ENCODE results near the gene MEAK7.
A peak's percentile ranks its signal among the peaks of the same experiment; 100 is the strongest.
"Not testable (repeated sequence)": the region's sequence is repeated elsewhere in the genome, so short reads cannot be mapped to it uniquely, and the experiment has no call there.

MEAK7 gene

DNA sequence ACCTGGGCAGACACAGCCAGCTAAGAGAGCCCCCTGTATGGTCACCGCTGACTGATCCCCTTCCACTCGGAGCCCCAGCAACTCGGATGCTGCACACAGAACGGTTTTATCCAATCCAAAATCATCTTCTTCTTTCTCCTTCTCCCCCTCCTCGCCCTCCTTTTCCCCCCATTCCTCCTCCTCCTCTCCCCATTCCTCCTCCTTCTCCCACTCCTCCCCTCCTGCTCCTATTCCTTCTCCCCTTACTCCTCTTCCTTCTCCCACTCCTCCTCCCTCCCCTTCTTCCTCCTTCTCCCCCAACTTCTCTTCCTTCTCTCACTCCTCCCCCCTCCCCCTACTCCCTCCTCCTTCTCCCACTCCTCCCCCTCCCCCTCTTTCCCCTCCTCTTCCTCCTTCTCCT lies 30.4 kb upstream of the MEAK7 start:
- DNase-seq (ENCODE audit: extremely low read depth in 1 of 2, low read depth in 1 of 2), result no peak

DNA sequence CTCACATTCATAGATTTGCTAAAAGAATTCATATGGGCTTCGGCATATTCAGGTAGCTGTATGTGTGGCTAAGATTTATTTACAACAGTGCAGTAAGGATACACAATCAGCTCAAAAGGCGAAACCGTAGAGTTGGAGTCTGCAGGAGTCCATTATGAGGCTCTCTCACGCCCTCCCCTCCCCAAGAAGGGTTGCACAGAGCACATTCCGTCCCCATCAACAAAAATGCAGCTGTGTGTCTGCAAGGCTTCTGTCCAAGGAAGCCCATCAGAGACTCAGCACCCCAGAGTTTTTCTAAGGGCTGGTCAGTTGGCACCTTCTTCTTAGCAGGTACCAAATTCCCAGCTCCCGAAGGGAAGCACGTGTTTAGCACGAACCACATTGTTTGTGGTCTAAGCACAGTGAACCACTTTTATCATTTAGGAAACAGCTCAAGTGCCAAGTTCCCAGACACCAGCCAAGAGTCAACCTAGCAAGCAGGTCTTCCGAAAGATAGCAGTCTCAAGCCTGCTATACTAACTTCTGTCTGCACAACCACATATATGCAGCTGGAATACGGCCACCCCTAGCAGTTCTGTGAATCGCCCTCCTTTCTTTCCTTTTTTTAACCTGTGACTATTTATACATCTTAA lies 28.5 kb upstream of the MEAK7 start:
- DNase-seq (ENCODE audit: extremely low read depth in 1 of 2, low read depth in 1 of 2), result no peak

- DNase-seq (ENCODE audit: extremely low read depth in 1 of 2, low read depth in 1 of 2), result no peak
These were observed 27.8 kb upstream of the MEAK7 start for GRCh38 chr16:84532291-84532724.

GRCh38 chr16:84531671-84532111 lies 27.2 kb upstream of the MEAK7 start:
- DNase-seq (ENCODE audit: extremely low read depth in 1 of 2, low read depth in 1 of 2), result no peak

GRCh38 chr16:84530590-84530989 lies 26.1 kb upstream of the MEAK7 start:
- no peak for DNase-seq (ENCODE audit: extremely low read depth in 1 of 2, low read depth in 1 of 2)

- DNase-seq (ENCODE audit: extremely low read depth in 1 of 2, low read depth in 1 of 2), result no peak
These were observed 25.1 kb upstream of the MEAK7 start for GRCh38 chr16:84529607-84530006.

DNA sequence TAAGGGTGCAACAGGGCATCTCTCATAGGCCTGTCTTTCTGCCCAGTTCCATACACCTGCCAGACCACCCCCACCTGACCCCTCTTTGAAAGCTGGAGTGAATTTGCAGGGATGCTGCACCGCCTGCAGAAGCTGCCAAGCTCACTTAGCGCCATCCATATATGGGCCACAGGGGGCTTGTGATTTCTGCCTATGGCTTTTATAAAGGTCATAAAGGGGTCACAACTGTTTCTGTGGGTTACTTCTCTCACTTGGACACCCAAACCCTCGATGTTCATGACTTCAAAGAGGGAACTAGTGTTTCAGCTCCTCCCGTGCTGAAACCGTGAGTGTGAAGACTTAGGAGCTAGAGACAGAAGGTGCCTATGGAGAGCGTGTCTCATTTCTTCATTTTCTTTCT lies 23.9 kb upstream of the MEAK7 start:
- no peak for DNase-seq (ENCODE audit: extremely low read depth in 1 of 2, low read depth in 1 of 2)

- DNase-seq (ENCODE audit: extremely low read depth in 1 of 2, low read depth in 1 of 2), result no peak
These were observed 23.2 kb upstream of the MEAK7 start for GRCh38 chr16:84527532-84528269.

- DNase-seq (ENCODE audit: extremely low read depth in 1 of 2, low read depth in 1 of 2), result no peak
These were observed 22.5 kb upstream of the MEAK7 start for GRCh38 chr16:84526794-84527531.

GRCh38 chr16:84524941-84525581 lies 20.6 kb upstream of the MEAK7 start:
- not testable (repeated sequence) for DNase-seq (ENCODE audit: extremely low read depth in 1 of 2, low read depth in 1 of 2)

DNA sequence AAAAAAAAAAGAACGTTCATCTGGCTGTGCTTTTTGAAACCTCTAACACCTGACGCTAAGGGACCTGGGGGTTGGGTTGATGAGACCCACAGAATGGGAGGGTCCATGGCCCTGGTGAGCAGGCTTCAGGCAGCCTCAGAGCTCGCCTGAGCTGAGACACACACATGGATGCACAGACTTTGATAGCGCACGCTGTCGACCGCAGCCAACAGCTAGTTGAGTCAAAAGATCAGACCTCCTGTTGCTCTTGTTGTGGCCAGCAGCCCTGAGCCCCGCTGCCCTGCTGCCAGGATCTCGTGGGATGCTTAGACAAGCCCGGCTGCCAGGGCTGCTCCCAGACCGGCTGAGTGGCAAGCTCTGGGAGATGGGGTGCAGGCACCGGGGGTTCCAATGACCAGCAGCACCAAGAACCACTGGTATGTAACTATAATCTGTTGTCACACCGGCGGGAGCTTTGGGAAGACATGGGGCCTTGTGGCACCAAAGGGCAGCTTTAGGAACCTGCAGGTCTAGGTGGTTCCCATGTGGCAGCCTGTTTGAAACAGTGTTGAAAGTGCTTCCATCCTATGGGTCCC lies 20.0 kb upstream of the MEAK7 start:
- DNase-seq (ENCODE audit: extremely low read depth in 1 of 2, low read depth in 1 of 2), result no peak

DNA sequence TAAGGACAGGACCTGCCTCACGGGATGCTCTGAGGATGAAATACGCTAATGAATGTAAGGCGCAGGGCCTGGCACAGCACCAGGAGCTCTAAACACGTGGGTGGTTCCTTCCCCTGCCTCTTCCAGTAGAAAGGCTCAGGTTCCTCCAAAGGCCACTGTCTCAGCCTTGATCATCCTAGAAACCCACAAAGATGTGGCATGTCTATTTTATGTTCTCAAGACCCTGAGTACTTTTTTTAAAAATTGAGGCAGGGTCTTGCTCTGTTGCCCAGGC lies 17.0 kb upstream of the MEAK7 start:
- DNase-seq (ENCODE audit: extremely low read depth in 1 of 2, low read depth in 1 of 2), result no peak

GRCh38 chr16:84520725-84521496 lies 16.5 kb upstream of the MEAK7 start:
- no peak for DNase-seq (ENCODE audit: extremely low read depth in 1 of 2, low read depth in 1 of 2)

- DNase-seq (ENCODE audit: extremely low read depth in 1 of 2, low read depth in 1 of 2), result no peak
These were observed 15.4 kb upstream of the MEAK7 start for GRCh38 chr16:84519855-84520254.

GRCh38 chr16:84518804-84519341 lies 14.4 kb upstream of the MEAK7 start:
- DNase-seq (ENCODE audit: extremely low read depth in 1 of 2, low read depth in 1 of 2), result peak in 1 of 2 donors; percentile 38

DNA sequence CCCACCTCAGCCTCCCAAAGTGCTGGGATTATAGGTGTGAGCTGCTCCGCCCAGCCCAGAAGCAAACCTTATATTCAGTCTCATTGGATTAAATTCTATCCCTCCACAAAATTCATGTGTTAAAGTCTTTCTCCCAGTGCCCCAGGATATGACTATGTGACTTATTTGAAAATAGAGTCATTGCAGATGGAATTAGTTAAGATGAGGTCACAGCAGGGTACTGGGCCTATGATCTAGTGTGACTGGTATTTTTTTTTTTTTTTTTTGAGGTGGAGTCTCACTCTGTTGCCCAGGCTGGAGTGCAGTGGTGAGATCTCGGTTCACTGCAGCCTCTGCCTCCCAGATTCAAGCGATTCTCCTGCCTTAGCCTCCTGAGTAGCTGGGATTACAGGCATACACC lies 13.8 kb upstream of the MEAK7 start:
- DNase-seq (ENCODE audit: extremely low read depth in 1 of 2, low read depth in 1 of 2), result not testable (repeated sequence)

- DNase-seq (ENCODE audit: extremely low read depth in 1 of 2, low read depth in 1 of 2), result no peak
These were observed 12.9 kb upstream of the MEAK7 start for GRCh38 chr16:84517366-84517765.

GRCh38 chr16:84514874-84515835 lies 10.7 kb upstream of the MEAK7 start:
- DNase-seq (ENCODE audit: extremely low read depth in 1 of 2, low read depth in 1 of 2), result peak; percentile 62 to 74

DNA sequence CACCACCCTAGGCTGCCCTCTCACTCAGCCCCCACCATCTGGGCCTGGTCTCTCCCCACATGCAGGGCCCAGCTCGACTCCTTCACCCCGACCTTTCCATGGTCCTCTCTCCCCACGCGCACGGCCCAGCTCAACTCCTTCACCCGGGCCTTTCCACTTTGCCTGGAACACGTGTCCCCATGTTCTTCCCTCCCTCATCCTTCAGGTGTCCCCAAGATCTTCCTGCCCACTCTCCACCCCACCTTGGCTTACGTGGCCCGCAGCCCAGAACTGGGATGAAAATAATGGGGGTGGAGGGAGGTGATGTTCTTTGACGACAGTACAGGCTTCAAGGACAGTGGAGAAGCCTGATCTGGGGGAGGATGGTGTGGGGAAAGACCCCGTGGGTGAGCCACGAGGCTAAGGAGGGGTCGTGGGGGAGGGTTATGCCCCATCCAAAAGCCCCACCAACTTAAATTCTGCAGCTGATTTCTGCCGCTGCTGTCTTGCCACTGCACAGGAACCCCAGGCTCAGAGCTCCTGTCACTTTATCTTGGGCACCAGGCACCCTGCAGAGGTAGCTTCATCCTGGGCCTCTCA lies 9.9 kb upstream of the MEAK7 start:
- no peak for DNase-seq (ENCODE audit: extremely low read depth in 1 of 2, low read depth in 1 of 2)
